ENCODE results near the gene PSD.

Gene PSD

GRCh38 chr10:102371295-102371694, 47.3 kb downstream of the PSD start:
- no peak for DNase-seq
- in situ Hi-C loops (cut with HindIII; ENCODE audit: low pct_ligation_motif_present, low pct_unique_long_range_greater_than_20kb, low sequenced_read_pairs), result no loop called here

GRCh38 chr10:102368077-102368476, 50.5 kb downstream of the PSD start:
- in situ Hi-C loops (cut with HindIII; ENCODE audit: low pct_ligation_motif_present, low pct_unique_long_range_greater_than_20kb, low sequenced_read_pairs), result no loop called here
- peak; percentile 41 for DNase-seq

GRCh38 chr10:102367441-102367840, 51.1 kb downstream of the PSD start:
- DNase-seq, result no peak
- in situ Hi-C loops (cut with HindIII; ENCODE audit: low pct_ligation_motif_present, low pct_unique_long_range_greater_than_20kb, low sequenced_read_pairs), result no loop called here

- in situ Hi-C loops (cut with HindIII; ENCODE audit: low pct_ligation_motif_present, low pct_unique_long_range_greater_than_20kb, low sequenced_read_pairs), result loop anchor here (10.0 kb wide), 1 partner anchor 134 kb away; the partner anchor contains the start of gene ELOVL3
- no peak for DNase-seq
Observed at GRCh38 chr10:102358712-102359382, 59.7 kb downstream of the PSD start.

- in situ Hi-C loops (cut with HindIII; ENCODE audit: low pct_ligation_motif_present, low pct_unique_long_range_greater_than_20kb, low sequenced_read_pairs), result loop anchor here (10.0 kb wide), 1 partner anchor 130 kb away; the partner anchor contains the start of gene ELOVL3
- no peak for DNase-seq
Observed at GRCh38 chr10:102354451-102354850, 64.1 kb downstream of the PSD start.
